Prostate gland (tissue), 2 donors: ENCODE data around the gene CMPK2.

Source experiments
- CTCF ChIP-seq, 4 experiments: fragments of 200-600 bp in 2 of 4; fragments of 450-650 bp in 2 of 4; sonication (generic) in 2 of 4; IDR thresholded peaks; 1 replicate in 3 of 4; 2 replicates in 1 of 4; pipeline ENCODE4 v1.5.1; 2016 to 2019; ENCODE audit warnings: antibody characterized with exemption in 4 of 4, mild to moderate bottlenecking in 2 of 4, moderate library complexity in 2 of 4
- POLR2A ChIP-seq: fragments of 450-650 bp; IDR thresholded peaks from one replicate; pipeline ENCODE4 v1.6.1; 2016; ENCODE audit warnings: antibody characterized with exemption, mild to moderate bottlenecking
- POLR2AphosphoS5 ChIP-seq: sonication (generic); formaldehyde crosslinking; IDR thresholded peaks from one replicate; pipeline ENCODE4 v1.6.1; 2017; ENCODE audit warnings: antibody characterized with exemption

- TF ChIP-seq POLR2A (no peak), CTCF (IDR thresholded peaks at IDR 0.05) (no peak), POLR2AphosphoS5 (no peak)
Measured at GRCh38 chr2:6883448-6884122, 17.9 kb upstream of the CMPK2 start.
